Measurements from ENCODE around the gene SOX9.

GRCh38 chr17:72171703-72172667, 51.2 kb downstream of the SOX9 start:
- TF ChIP-seq, protein P1, sequence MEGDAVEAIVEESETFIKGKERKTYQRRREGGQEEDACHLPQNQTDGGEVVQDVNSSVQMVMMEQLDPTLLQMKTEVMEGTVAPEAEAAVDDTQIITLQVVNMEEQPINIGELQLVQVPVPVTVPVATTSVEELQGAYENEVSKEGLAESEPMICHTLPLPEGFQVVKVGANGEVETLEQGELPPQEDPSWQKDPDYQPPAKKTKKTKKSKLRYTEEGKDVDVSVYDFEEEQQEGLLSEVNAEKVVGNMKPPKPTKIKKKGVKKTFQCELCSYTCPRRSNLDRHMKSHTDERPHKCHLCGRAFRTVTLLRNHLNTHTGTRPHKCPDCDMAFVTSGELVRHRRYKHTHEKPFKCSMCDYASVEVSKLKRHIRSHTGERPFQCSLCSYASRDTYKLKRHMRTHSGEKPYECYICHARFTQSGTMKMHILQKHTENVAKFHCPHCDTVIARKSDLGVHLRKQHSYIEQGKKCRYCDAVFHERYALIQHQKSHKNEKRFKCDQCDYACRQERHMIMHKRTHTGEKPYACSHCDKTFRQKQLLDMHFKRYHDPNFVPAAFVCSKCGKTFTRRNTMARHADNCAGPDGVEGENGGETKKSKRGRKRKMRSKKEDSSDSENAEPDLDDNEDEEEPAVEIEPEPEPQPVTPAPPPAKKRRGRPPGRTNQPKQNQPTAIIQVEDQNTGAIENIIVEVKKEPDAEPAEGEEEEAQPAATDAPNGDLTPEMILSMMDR (IDR thresholded peaks at IDR 0.05), result no peak
- TF ChIP-seq POLR2AphosphoS5 (IDR thresholded peaks at IDR 0.05) (no peak), EP300 (IDR thresholded peaks at IDR 0.05; ENCODE audit: low read depth) (no peak)
